ENCODE results near the gene PACS2. TPM values are rescaled to one million over a fixed set of nuclear protein-coding genes. Genes with fewer than 3 reads are reported as not detected.
A peak's percentile ranks its signal among the peaks of the same experiment; 100 is the strongest.

The PACS2 gene
- total RNA-seq, 1 experiment from 2014 or later: 43.4 TPM

DNA sequence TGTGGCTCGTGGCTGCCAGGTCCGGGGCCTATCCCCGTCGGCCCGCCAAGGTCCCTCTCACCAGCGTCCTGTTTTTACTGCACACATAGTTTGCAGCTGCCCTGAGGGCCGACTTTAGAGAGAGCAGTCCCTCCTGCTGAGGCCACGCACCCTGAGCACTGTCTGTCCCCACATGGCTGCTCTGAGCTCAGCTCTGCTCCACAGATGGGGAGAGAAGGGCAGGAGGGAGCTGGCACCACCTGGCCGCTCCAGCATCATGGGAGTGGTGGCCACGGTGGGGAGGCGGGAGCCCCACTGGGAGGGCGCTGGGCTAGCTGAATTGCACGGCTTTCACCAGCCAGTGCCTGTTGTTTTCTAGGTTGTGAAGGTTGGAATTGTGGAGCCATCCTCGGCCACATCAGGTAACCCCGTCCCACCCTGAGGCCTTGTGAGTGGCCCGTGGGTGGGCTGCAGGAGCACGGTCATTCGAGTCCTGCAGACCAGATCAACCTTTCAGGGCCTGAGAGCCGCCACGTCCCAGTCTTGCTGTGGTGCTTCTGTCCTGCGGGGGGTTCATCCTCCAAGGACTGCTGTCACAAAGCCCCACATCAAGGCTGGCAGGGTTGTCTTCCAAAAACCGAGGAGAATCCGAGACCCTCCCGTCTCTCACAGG is 76.4 kb downstream of the PACS2 start:
- Histone ChIP-seq H3K4me1 (peaks cover 34% of the 10 kb centered on the region), H3K9me3 (replicated peaks) (no peaks in the 10 kb centered on the region), H3K36me3 (no peaks in the 10 kb centered on the region), H3K27me3 (no peaks in the 10 kb centered on the region), H3K27ac (no peak overlapping the region), H3K4me3 (no peak overlapping the region)
- DNase-seq: no peak

DNA sequence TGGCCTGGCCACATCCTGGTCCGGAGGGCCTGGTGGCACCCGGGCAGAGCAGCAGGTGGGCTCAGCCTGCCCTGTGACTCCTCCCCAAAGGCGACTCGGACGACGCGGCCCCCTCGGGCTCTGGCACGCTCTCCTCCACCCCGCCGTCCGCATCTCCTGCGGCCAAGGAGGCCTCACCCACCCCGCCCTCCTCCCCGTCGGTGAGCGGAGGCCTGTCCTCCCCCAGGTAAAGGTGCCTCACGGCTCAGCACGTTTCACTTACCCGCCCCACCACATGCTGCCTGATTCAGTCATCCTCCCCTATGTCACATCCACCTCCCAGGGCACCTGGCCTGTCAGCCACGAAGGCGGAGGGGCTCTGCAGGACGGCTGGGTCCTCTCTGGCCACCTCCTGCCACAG is 77.0 kb downstream of the PACS2 start:
- Histone ChIP-seq H3K4me1 (peaks cover 37% of the 10 kb centered on the region), H3K4me3 (no peak overlapping the region), H3K27ac (no peak overlapping the region), H3K36me3 (no peaks in the 10 kb centered on the region), H3K27me3 (no peaks in the 10 kb centered on the region), H3K9me3 (replicated peaks) (no peaks in the 10 kb centered on the region)
- no peak for DNase-seq

DNA sequence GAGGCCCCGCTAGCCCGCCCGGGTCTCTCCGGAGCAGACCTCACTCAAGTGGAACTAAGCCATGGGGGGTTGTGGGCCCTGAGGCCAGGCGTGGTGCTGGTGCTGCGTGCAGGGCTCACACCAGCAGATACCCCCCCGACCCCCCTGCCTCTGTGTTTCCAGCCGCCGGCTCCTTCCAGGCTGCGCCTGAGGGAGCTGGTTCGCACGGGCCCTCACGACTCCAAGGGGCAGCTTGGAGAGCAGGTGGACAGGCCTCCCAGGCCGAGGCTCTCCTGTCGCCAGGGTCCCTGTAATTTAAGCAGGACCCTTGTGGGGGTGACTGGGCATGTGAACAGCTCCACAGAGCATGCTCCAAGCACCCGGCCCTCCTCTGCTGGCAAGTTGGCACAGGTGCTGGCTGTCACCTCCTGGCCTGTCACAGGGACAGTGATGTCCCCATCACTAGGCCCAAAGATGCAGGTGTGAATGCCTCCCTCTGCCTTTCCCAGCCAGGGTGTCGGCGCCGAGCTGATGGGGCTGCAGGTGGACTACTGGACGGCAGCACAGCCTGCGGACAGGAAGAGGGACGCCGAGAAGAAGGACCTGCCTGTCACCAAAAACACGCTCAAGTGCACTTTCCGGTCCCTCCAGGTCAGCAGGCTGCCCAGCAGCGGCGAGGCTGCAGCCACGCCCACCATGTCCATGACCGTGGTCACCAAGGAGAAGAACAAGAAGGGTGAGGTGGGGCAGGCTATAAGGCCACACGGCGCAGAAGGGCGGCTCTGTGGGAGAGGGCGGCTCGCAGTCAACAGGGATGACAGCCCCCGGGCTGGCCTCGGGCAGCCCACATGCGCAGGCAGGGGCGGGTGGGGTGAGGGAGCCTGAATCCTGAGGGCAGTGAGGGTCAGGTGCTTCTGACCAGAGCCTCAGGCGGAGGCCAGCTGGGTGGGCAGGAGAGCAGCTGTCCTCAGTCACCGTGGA is 77.9 kb downstream of the PACS2 start:
- DNase-seq: no peak
- H3K4me1 ChIP-seq: peaks cover 31% of the 10 kb centered on the region
- H3K4me3 ChIP-seq: no peak overlapping the region
- no peak overlapping the region for H3K27ac ChIP-seq
- no peaks in the 10 kb centered on the region for H3K27me3 ChIP-seq
- no peaks in the 10 kb centered on the region for H3K9me3 ChIP-seq (replicated peaks)
- H3K36me3 ChIP-seq: no peaks in the 10 kb centered on the region

DNA sequence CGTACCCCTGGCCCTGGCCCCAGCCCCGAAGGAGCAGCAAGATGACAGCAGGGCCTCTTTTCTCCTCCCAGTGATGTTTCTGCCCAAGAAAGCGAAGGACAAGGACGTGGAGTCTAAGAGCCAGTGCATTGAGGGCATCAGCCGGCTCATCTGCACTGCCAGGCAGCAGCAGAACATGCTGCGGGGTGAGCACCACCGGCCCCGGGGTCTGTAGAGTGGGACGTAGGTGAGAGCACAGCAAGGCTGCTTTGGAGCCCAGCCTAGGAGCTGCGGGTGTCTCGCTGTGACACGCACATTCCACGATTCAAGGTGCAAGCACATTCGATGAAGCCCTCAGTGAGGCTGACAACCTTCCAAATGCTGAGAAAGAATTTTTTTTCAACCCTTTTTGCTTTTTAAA is 78.6 kb downstream of the PACS2 start:
- Histone ChIP-seq H3K9me3 (replicated peaks) (no peaks in the 10 kb centered on the region), H3K27me3 (no peaks in the 10 kb centered on the region), H3K4me1 (peaks cover 29% of the 10 kb centered on the region), H3K36me3 (no peaks in the 10 kb centered on the region), H3K4me3 (no peak overlapping the region), H3K27ac (no peak overlapping the region)
- no peak for DNase-seq

DNA sequence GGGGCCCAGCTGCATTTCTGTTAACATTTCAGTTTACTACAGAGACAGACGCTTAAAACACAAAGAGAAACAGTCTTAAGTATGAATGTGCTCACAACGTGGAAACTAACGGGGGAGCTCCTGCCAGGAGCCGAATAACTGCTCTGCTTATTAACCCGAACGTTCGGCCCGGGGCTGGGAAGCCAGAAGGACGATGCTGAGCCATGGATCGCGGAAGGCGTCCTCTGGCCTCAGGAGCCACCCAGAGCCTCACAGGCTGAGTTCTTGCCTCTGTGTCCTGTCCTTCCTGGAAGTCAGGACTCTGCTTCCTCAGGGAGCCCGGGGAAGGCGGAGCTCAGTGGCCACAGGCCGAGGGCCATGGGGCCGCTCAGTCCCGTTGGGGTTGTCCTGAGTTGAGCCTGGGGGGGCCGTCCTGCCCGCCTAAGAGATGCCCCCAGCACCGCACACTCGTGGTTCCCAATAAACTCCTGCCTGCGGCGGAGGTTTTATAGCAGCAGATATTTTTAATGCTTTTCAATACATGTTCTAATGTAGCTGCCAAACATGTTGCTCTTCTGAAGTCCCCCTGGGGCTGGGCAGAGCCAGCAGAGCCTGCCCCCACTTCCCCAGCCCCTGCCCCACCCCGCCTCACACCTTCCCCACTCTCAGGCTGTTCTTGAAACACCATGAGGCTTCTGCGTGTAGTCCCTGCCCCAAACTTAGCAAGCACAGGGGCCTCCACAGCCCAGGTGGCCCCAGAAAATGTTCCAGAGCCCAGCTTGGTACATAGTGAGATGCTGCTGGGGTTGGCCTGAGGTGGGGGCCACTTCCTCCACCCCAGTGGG is 80.4 kb downstream of the PACS2 start:
- no peak for DNase-seq
- H3K27ac ChIP-seq: no peak overlapping the region

DNA sequence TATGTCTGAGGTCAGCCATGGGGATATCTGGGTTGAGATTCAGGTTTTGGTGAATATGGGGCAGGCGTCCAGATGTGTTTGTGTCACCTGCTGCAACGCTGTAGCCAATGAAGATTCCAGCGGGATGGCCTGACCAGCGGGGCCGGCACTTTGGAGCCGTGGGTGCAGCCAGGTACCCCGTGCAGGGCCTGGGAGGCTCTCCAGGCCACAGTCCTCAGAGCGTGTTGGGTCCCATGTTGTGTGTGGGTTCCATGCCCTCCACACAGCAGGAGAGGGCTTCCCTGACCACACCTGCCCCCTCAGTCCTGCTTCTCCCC is 80.9 kb downstream of the PACS2 start:
- no peaks in the 10 kb centered on the region for H3K27me3 ChIP-seq

More for the DNA sequence above, 80.4 kb downstream of the PACS2 start:
- H3K9me3 ChIP-seq (replicated peaks): 0 out of 2 replicates have a peak, but pooled peaks cover 5% of the 10 kb centered on the region
- H3K36me3 ChIP-seq: peaks cover 7% of the 10 kb centered on the region
- H3K4me3 ChIP-seq: no peak overlapping the region
- peaks cover 17% of the 10 kb centered on the region for H3K4me1 ChIP-seq
- no peaks in the 10 kb centered on the region for H3K27me3 ChIP-seq

DNA sequence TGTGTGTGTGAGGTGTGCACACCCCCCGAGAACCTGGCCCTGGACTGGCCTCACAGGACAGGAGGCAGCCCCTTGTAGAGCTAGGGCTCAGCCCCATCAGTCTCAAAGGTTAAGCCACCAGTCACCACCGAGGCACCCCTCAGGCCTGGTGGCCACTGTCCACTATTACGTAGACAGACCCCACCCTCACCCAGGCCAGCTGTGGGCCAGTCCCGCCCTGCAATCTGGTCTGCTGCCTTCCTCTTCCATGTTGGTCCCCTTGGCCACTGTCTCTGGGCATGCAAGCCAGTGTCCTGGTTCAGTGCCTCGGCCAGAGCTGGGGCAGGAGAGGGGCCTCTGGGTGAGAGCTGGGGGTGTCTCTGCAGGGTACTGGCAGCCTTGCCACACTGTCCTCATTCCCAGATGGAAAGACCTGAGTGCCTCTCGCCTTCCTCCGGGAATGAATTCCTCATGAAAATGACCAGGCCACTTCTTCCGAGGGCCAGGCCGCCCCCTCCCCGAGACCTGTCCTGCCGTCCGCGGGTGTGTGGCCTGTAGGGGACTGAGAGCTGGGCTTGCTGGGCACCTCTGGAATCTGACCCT is 82.9 kb downstream of the PACS2 start:
- H3K4me1 ChIP-seq: peaks cover 13% of the 10 kb centered on the region
- peak overlapping the region; percentile 81; the same call in 1 of the 2 replicates for H3K27ac ChIP-seq
- H3K36me3 ChIP-seq: peaks cover 20% of the 10 kb centered on the region
- H3K9me3 ChIP-seq (replicated peaks): 0 out of 2 replicates have a peak, but pooled peaks cover 10% of the 10 kb centered on the region
- DNase-seq: no peak
- H3K27me3 ChIP-seq: no peaks in the 10 kb centered on the region
- peak overlapping the region; percentile 69; the same call in 1 of the 2 replicates for H3K4me3 ChIP-seq

More for the DNA sequence above, 80.9 kb downstream of the PACS2 start:
- H3K27ac ChIP-seq: no peak overlapping the region
- no peak overlapping the region for H3K4me3 ChIP-seq
- peaks cover 13% of the 10 kb centered on the region for H3K4me1 ChIP-seq
- H3K36me3 ChIP-seq: peaks cover 13% of the 10 kb centered on the region
- 0 out of 2 replicates have a peak, but pooled peaks cover 5% of the 10 kb centered on the region for H3K9me3 ChIP-seq (replicated peaks)
- no peak for DNase-seq

DNA sequence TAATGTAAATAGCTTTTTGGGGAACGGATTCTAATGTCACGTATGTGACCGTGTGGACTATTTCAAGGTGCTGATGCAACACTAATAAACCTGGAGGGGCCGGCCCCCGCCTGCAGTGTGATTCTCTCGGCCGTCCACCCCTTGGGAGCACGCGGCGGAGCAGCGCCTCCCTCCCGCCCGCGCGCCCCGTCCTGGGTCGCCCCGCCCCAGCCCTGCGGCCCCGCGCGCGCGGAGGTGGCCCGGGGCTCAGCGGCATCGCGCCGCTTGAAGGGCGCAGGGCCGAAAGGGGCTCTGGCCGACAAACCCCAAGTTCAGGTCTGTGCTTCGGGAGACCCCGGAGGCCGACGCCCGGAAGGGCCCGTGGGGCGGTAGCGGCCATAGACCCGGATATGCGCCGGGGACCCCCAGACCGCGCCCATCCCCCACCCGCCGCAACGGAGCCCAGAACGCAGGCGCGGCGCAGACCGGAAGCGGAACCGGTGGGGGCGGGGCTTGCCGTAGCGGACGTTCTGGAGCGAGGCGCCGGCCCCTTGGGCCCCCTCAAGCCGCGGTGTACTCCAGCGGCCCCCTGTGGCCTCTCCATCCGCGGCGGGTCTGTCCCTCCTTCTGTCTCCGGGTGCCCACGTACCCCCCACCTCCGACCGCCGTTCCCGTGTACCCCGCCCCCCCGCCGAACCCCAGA is 83.6 kb downstream of the PACS2 start, which contains the start of gene TEX22:
Gene TEX22 (plus strand): TSS at position 495 of the 682 bp plus-strand sequence. CDS start 803 bp downstream, outside the sequence.
- DNase-seq: peak; percentile 94 to 95
- Histone ChIP-seq H3K27ac (peak within 1 kb of the TSS; percentile 81), H3K9me3 (replicated peaks) (peaks cover 13% of the 10 kb centered on the region; the same call in 1 of the 2 replicates)

DNA sequence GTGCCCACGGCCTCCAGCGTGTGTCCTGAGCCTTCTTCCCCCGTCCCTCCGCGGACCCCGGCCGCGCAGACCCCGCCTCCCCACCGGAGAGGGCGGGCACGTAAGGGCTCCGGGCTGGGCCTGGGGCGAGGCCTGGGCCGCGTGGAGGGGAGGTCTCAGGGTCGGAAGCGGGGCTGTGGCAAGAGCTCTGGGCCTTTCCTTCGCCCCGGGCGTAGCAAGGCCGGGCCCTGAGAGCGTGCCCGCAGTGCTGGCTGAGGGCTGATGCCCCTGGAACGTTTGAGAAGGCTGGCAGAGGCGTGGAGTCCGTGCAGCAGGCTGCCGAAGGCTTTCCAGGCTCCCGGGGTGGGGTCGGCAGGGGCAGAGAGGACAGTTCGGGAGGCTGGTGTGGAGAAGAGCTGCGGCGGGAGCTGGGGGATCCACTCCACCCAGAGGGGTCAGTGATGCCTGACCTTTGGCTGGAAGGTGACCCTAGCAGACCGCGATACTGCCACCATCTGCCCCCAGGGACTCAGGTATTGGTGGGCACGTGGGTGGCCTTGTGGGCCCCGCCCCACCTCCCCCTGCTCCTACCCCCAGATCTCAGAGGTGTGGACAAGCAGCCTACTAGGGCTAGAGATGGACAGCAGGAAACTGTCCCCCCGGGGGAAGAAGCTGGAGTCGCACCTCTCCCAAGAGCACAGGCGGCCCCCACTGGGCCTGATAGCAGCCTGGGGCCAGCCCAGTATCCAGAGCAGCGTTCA is 84.3 kb downstream of the PACS2 start:
- peak; percentile 30 to 74 for DNase-seq
- Histone ChIP-seq H3K27me3 (no peaks in the 10 kb centered on the region), H3K4me3 (peak overlapping the region; percentile 69), H3K27ac (peak overlapping the region; percentile 81), H3K9me3 (replicated peaks) (peaks cover 14% of the 10 kb centered on the region; the same call in 1 of the 2 replicates), H3K36me3 (peaks cover 20% of the 10 kb centered on the region), H3K4me1 (peaks cover 13% of the 10 kb centered on the region)

More for the DNA sequence above, 83.6 kb downstream of the PACS2 start, which contains the start of gene TEX22:
- peaks cover 20% of the 10 kb centered on the region for H3K36me3 ChIP-seq
- peak within 1 kb of the TSS; percentile 69 for H3K4me3 ChIP-seq
- no peaks in the 10 kb centered on the region for H3K27me3 ChIP-seq
- peaks cover 13% of the 10 kb centered on the region for H3K4me1 ChIP-seq

DNA sequence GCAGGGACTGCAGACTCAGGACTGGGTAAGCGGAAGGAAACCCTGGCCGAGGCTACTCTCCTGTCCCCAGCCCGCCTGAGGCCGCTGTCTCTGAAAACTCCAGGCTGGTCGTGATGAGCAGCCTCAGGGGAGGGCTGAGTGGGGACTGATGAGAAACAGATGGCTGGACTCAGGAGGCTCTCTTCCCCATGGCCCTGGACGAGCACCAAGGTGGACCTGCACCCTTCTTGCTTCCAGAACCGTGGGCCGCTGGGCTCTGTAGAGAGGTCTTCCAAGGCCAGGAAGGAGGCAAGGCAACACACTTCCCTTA is 84.9 kb downstream of the PACS2 start:
- Histone ChIP-seq H3K4me3 (peak overlapping the region; percentile 69), H3K27ac (no peak overlapping the region; the same call in 1 of the 2 replicates)

DNA sequence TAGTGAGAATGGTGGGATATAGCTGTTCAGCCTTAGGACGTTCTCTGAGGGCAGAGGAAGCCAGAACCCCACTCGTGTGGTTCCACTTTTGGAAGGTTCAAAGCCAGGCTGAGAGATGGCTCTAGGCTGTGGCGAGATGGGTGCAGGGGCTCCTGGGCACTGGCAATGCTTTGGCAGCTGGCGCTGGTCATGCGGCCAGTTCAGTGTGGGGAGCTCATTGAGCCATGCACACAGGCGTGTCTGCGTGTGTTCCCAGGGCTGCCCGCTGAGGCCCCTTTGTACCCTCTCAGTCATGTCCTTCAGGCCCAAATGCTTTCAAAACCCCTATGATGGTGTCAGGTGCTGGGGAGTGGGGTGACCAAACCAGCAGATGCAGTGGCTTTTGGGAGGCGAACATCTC is 85.5 kb downstream of the PACS2 start:
- H3K27me3 ChIP-seq: no peaks in the 10 kb centered on the region
- no peak overlapping the region for H3K4me3 ChIP-seq
- no peak overlapping the region for H3K27ac ChIP-seq
- H3K36me3 ChIP-seq: peaks cover 20% of the 10 kb centered on the region
- DNase-seq: no peak
- H3K4me1 ChIP-seq: peaks cover 13% of the 10 kb centered on the region
- peaks cover 14% of the 10 kb centered on the region; the same call in 1 of the 2 replicates for H3K9me3 ChIP-seq (replicated peaks)

More for the DNA sequence above, 84.9 kb downstream of the PACS2 start:
- H3K27me3 ChIP-seq: no peaks in the 10 kb centered on the region
- peaks cover 20% of the 10 kb centered on the region for H3K36me3 ChIP-seq
- H3K4me1 ChIP-seq: peaks cover 13% of the 10 kb centered on the region
- no peak for DNase-seq
- peaks cover 14% of the 10 kb centered on the region; the same call in 1 of the 2 replicates for H3K9me3 ChIP-seq (replicated peaks)

DNA sequence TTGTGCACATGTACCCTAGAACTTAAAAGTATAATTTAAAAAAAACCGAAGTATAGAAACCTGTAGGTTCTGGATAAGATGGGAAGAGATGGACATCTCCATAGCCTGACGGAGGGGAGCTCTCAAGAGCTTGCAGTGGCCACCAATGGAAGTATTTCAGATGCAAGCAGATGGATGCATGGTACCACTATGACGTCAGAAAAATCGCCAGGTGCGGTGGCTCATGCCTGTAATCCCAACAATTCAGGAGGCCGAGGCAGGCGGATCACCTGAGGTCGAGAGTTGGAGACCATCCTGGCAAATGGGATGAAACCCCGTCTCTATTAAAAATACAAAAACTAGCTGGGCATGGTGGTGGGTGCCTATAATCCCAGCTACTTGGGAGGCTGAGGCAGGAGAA is 87.2 kb downstream of the PACS2 start:
- peaks cover 20% of the 10 kb centered on the region for H3K36me3 ChIP-seq
- H3K27ac ChIP-seq: no peak overlapping the region
- H3K27me3 ChIP-seq: no peaks in the 10 kb centered on the region; the same call in none of the 2 replicates
- no peak overlapping the region for H3K4me3 ChIP-seq
- DNase-seq: no peak
- H3K4me1 ChIP-seq: peaks cover 9% of the 10 kb centered on the region
- H3K9me3 ChIP-seq (replicated peaks): peaks cover 14% of the 10 kb centered on the region; the same call in 1 of the 2 replicates

DNA sequence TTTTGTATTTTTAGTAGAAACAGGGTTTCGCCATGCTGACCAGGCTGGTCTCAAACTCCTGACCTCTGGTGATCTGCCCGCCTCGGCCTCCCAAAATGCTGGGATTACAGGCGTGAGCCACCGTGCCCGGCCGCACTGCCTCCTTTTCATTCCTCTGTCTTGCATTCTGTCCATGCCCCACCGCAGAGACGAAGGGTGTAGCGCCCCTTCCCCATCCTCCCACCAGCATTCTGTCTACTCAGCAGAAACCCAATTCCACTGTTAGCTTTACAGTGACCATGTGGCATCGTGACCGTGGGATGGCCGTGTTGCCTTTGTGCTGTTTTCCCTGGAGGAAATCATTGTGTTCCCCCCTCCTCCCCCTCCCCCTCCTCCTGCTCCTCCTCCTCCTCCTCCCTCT is 94.0 kb downstream of the PACS2 start:
- Histone ChIP-seq H3K4me1 (peaks cover 2% of the 10 kb centered on the region; the same call in 1 of the 2 replicates), H3K36me3 (no peaks in the 10 kb centered on the region), H3K4me3 (no peak overlapping the region), H3K27ac (no peak overlapping the region), H3K27me3 (peaks cover 15% of the 10 kb centered on the region), H3K9me3 (replicated peaks) (no peaks in the 10 kb centered on the region)
- DNase-seq: no peak

Data from SJCRH30 (cell line).